GM21528 (cell line): ENCODE data around the gene OXGR1.
"Not testable (repeated sequence)": the region's sequence is repeated elsewhere in the genome, so short reads cannot be mapped to it uniquely, and the experiment has no call there.

Source experiments
- ATAC-seq: cut with Tn5 transposase; IDR thresholded peaks from one replicate; pipeline ENCODE4 v1.9.1; 2021; ENCODE audit warnings: mild to moderate bottlenecking, moderate library complexity; ENCODE audit not compliant: unreplicated experiment, low FRiP score

Gene OXGR1

GRCh38 chr13:97005625-97006262 is 11.5 kb upstream of the OXGR1 start:
- no peak for ATAC-seq

- no peak for ATAC-seq
These were observed 10.6 kb upstream of the OXGR1 start for GRCh38 chr13:97004886-97005285.

GRCh38 chr13:97004096-97004876 is 10.0 kb upstream of the OXGR1 start:
- no peak for ATAC-seq

- no peak for ATAC-seq
These were observed 8.8 kb upstream of the OXGR1 start for GRCh38 chr13:97003071-97003470.

- ATAC-seq: no peak
These were observed 8.3 kb upstream of the OXGR1 start for GRCh38 chr13:97002581-97002980.

GRCh38 chr13:97001636-97002035 is 7.4 kb upstream of the OXGR1 start:
- no peak for ATAC-seq

- ATAC-seq: no peak
These were observed 6.1 kb upstream of the OXGR1 start for GRCh38 chr13:97000295-97000925.

GRCh38 chr13:96999091-96999490 is 4.8 kb upstream of the OXGR1 start:
- ATAC-seq: no peak

- no peak for ATAC-seq
These were observed 3.8 kb upstream of the OXGR1 start for GRCh38 chr13:96998051-96998450.

GRCh38 chr13:96996886-96997285 is 2.6 kb upstream of the OXGR1 start:
- no peak for ATAC-seq

- ATAC-seq: no peak
These were observed 1.8 kb upstream of the OXGR1 start for GRCh38 chr13:96996107-96996506.

GRCh38 chr13:96994858-96995243 is 575 bp upstream of the OXGR1 start:
- no peak for ATAC-seq

GRCh38 chr13:96993634-96994016 is 651 bp downstream of the OXGR1 start:
- ATAC-seq: no peak

GRCh38 chr13:96992633-96993032 is 1.6 kb downstream of the OXGR1 start:
- no peak for ATAC-seq

GRCh38 chr13:96991072-96991471 is 3.2 kb downstream of the OXGR1 start:
- ATAC-seq: no peak

- ATAC-seq: no peak
These were observed 5.8 kb downstream of the OXGR1 start for GRCh38 chr13:96988441-96988840.

GRCh38 chr13:96984051-96984508 is 10.2 kb downstream of the OXGR1 start:
- ATAC-seq: peak; percentile 100

GRCh38 chr13:96982672-96983071 is 11.6 kb downstream of the OXGR1 start:
- ATAC-seq: no peak

- not testable (repeated sequence) for ATAC-seq
These were observed 14.4 kb downstream of the OXGR1 start for GRCh38 chr13:96979861-96980260.

GRCh38 chr13:96968027-96968426 is 26.2 kb downstream of the OXGR1 start:
- no peak for ATAC-seq

GRCh38 chr13:96967248-96967745 is 27.0 kb downstream of the OXGR1 start:
- ATAC-seq: no peak
